Measurements from ENCODE around the gene PCDHA1.

PCDHA1 gene

GRCh38 chr5:140923601-140924000, 137.7 kb downstream of the PCDHA1 start:
- no peak for DNase-seq

GRCh38 chr5:140925806-140926442, 140.0 kb downstream of the PCDHA1 start, which contains the start of gene PCDHAC1:
Gene PCDHAC1 (plus strand): TSS chr5:140926299. CDS start chr5:140926893, 594 bp downstream.
- DNase-seq, result peak; percentile 62

GRCh38 chr5:140926443-140927227, 140.7 kb downstream of the PCDHA1 start:
- DNase-seq, result peak; percentile 72

GRCh38 chr5:140927228-140927573, 141.3 kb downstream of the PCDHA1 start:
- no peak for DNase-seq

GRCh38 chr5:140934964-140935606, 149.1 kb downstream of the PCDHA1 start:
- DNase-seq, result no peak

GRCh38 chr5:140946578-140946977, 160.6 kb downstream of the PCDHA1 start:
- no peak for DNase-seq

- DNase-seq, result no peak
These were observed 165.7 kb downstream of the PCDHA1 start for GRCh38 chr5:140951636-140952035.

GRCh38 chr5:140953234-140953633, 167.3 kb downstream of the PCDHA1 start:
- no peak for DNase-seq

- DNase-seq, result no peak
These were observed 176.2 kb downstream of the PCDHA1 start for GRCh38 chr5:140962190-140962589.

GRCh38 chr5:140964356-140964755, 178.4 kb downstream of the PCDHA1 start:
- no peak for DNase-seq

GRCh38 chr5:140965905-140966292, 180.0 kb downstream of the PCDHA1 start:
- DNase-seq, result no peak

- peak; percentile 69 for DNase-seq
These were observed 180.6 kb downstream of the PCDHA1 start, which contains the start of gene PCDHAC2 for GRCh38 chr5:140966293-140967225. Gene PCDHAC2 (plus strand): TSS chr5:140966476. CDS start chr5:140966767, 291 bp downstream.

- no peak for DNase-seq
These were observed 181.4 kb downstream of the PCDHA1 start for GRCh38 chr5:140967226-140967893.

GRCh38 chr5:140969880-140970279, 183.9 kb downstream of the PCDHA1 start:
- DNase-seq, result no peak

GRCh38 chr5:140973550-140973949, 187.6 kb downstream of the PCDHA1 start:
- no peak for DNase-seq

GRCh38 chr5:140977003-140977402, 191.1 kb downstream of the PCDHA1 start:
- no peak for DNase-seq

GRCh38 chr5:140978260-140978659, 192.3 kb downstream of the PCDHA1 start:
- no peak for DNase-seq

GRCh38 chr5:140978983-140979382, 193.0 kb downstream of the PCDHA1 start:
- no peak for DNase-seq

- DNase-seq, result no peak
These were observed 196.3 kb downstream of the PCDHA1 start for GRCh38 chr5:140982083-140982716.

- DNase-seq, result no peak
These were observed 200.2 kb downstream of the PCDHA1 start for GRCh38 chr5:140986117-140986521.

- DNase-seq, result no peak
These were observed 202.2 kb downstream of the PCDHA1 start for GRCh38 chr5:140988100-140988499.
